ENCODE data around the gene POLR1B. TPM values are rescaled to one million over a fixed set of nuclear protein-coding genes. Genes with fewer than 3 reads are reported as not detected.
A peak's percentile ranks its signal among the peaks of the same experiment; 100 is the strongest.

POLR1B gene
- total and polyA plus RNA-seq, 4 donors: 6.5 to 23.8 (median 10.8) TPM

GRCh38 chr2:112583497-112584133 is 41.4 kb downstream of the POLR1B start:
- Histone ChIP-seq H3K27ac (ENCODE audit: low read depth in 1 of 2, low read length in 2 of 2) (peak overlapping the region; percentile 94 to 95), H3K9ac (ENCODE audit: low read depth in 1 of 2, low read length in 2 of 2) (peak overlapping the region; percentile 42 to 83), H3K4me1 (ENCODE audit: control insufficient read depth in 4 of 4, insufficient read depth in 4 of 4, low read length in 3 of 4) (peaks cover 4 to 30% (median 18%) of the 10 kb centered on the region in 4 donors), H3K9me3 (ENCODE audit: control insufficient read depth in 4 of 4, low read length in 3 of 4) (no peaks in the 10 kb centered on the region), H3K36me3 (ENCODE audit: control insufficient read depth in 4 of 4, insufficient read depth in 3 of 4, low read depth in 1 of 4, low read length in 3 of 4) (peaks cover 0 to 3% (median 0%) of the 10 kb centered on the region in 4 donors), H3K27me3 (ENCODE audit: control insufficient read depth in 4 of 4, insufficient read depth in 4 of 4, low read length in 3 of 4) (no peaks in the 10 kb centered on the region), H3K4me3 (ENCODE audit: low read depth in 1 of 3, low read length in 3 of 3) (peak overlapping the region; percentile 66 to 98 (median 90))
- no peak for DNase-seq (ENCODE audit: low spot score)
- TF ChIP-seq, protein P1, sequence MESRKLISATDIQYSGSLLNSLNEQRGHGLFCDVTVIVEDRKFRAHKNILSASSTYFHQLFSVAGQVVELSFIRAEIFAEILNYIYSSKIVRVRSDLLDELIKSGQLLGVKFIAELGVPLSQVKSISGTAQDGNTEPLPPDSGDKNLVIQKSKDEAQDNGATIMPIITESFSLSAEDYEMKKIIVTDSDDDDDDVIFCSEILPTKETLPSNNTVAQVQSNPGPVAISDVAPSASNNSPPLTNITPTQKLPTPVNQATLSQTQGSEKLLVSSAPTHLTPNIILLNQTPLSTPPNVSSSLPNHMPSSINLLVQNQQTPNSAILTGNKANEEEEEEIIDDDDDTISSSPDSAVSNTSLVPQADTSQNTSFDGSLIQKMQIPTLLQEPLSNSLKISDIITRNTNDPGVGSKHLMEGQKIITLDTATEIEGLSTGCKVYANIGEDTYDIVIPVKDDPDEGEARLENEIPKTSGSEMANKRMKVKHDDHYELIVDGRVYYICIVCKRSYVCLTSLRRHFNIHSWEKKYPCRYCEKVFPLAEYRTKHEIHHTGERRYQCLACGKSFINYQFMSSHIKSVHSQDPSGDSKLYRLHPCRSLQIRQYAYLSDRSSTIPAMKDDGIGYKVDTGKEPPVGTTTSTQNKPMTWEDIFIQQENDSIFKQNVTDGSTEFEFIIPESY (IDR thresholded peaks at IDR 0.05): no peak
- TF ChIP-seq JUND (IDR thresholded peaks at IDR 0.05) (no peak), HNF4G (IDR thresholded peaks at IDR 0.05) (no peak)
- 36% methylated on average over 19 of the region's 19 CpGs for WGBS

- peak within 1 kb of the TSS; percentile 94 to 95 for H3K27ac ChIP-seq (ENCODE audit: low read depth in 1 of 2, low read length in 2 of 2)
- WGBS: under 1% methylated on average over 54 of the region's 54 CpGs
- H3K4me1 ChIP-seq (ENCODE audit: control insufficient read depth in 4 of 4, insufficient read depth in 4 of 4, low read length in 3 of 4): peaks cover 5 to 31% (median 18%) of the 10 kb centered on the region in 4 donors
- no peaks in the 10 kb centered on the region for H3K27me3 ChIP-seq (ENCODE audit: control insufficient read depth in 4 of 4, insufficient read depth in 4 of 4, low read length in 3 of 4)
- no peaks in the 10 kb centered on the region for H3K9me3 ChIP-seq (ENCODE audit: control insufficient read depth in 4 of 4, low read length in 3 of 4)
- TF ChIP-seq, protein P1 (IDR thresholded peaks at IDR 0.05): peak; percentile 87
- peak; percentile 95 to 97 for TF ChIP-seq EGR1 (IDR thresholded peaks at IDR 0.05; ENCODE audit: low read depth in 2 of 2)
- TF ChIP-seq HNF4G (IDR thresholded peaks at IDR 0.05): peak; percentile 74
- TF ChIP-seq, protein P2, sequence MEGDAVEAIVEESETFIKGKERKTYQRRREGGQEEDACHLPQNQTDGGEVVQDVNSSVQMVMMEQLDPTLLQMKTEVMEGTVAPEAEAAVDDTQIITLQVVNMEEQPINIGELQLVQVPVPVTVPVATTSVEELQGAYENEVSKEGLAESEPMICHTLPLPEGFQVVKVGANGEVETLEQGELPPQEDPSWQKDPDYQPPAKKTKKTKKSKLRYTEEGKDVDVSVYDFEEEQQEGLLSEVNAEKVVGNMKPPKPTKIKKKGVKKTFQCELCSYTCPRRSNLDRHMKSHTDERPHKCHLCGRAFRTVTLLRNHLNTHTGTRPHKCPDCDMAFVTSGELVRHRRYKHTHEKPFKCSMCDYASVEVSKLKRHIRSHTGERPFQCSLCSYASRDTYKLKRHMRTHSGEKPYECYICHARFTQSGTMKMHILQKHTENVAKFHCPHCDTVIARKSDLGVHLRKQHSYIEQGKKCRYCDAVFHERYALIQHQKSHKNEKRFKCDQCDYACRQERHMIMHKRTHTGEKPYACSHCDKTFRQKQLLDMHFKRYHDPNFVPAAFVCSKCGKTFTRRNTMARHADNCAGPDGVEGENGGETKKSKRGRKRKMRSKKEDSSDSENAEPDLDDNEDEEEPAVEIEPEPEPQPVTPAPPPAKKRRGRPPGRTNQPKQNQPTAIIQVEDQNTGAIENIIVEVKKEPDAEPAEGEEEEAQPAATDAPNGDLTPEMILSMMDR (IDR thresholded peaks at IDR 0.05; ENCODE audit: low read depth, low read length, missing input control): peak; percentile 18
- TF ChIP-seq GABPA (IDR thresholded peaks at IDR 0.05 in 1 of 2, conservative IDR thresholded peaks at IDR 0.05 in 1 of 2): peak; percentile 94 to 99
- TF ChIP-seq RAD21 (IDR thresholded peaks at IDR 0.05): no peak
- peak; percentile 35 for TF ChIP-seq FOXA1 (IDR thresholded peaks at IDR 0.05)
- peak; percentile 29 to 55 for TF ChIP-seq JUND (IDR thresholded peaks at IDR 0.05)
- peak; percentile 73 for TF ChIP-seq REST (IDR thresholded peaks at IDR 0.05)
- peak; percentile 54 for TF ChIP-seq ATF3 (IDR thresholded peaks at IDR 0.05)
- TF ChIP-seq NR2F2 (IDR thresholded peaks at IDR 0.05): peak; percentile 48
- TF ChIP-seq SP1 (IDR thresholded peaks at IDR 0.05): peak; percentile 85
- TF ChIP-seq MAX (IDR thresholded peaks at IDR 0.05): peak; percentile 97
- TF ChIP-seq YY1 (IDR thresholded peaks at IDR 0.05): peak; percentile 99
- TF ChIP-seq HNF4A (conservative IDR thresholded peaks at IDR 0.05): peak in 1 of 2 donors; percentile 31
- TF ChIP-seq RXRA (IDR thresholded peaks at IDR 0.05): peak; percentile 79 to 85
- TF ChIP-seq TAF1 (conservative IDR thresholded peaks at IDR 0.05): peak; percentile 46
- no peak for TF ChIP-seq FOXA2 (IDR thresholded peaks at IDR 0.05)
- peak; percentile 88 for DNase-seq (ENCODE audit: low spot score)
- peaks cover 0 to 3% (median 0%) of the 10 kb centered on the region in 4 donors for H3K36me3 ChIP-seq (ENCODE audit: control insufficient read depth in 4 of 4, insufficient read depth in 3 of 4, low read depth in 1 of 4, low read length in 3 of 4)
- peak within 1 kb of the TSS; percentile 66 to 98 (median 90) for H3K4me3 ChIP-seq (ENCODE audit: low read depth in 1 of 3, low read length in 3 of 3)
- peak within 1 kb of the TSS; percentile 87 to 89 for H3K9ac ChIP-seq (ENCODE audit: low read depth in 1 of 2, low read length in 2 of 2)
Measured at GRCh38 chr2:112584134-112584890, 42.0 kb downstream of the POLR1B start, which contains the start of gene CHCHD5. TSS of gene CHCHD5 (plus strand) at chr2:112584609. CDS start at chr2:112584648, 39 bp downstream.
